H4 (cell line): Measurements from ENCODE around the gene CFAP90. TPM values are rescaled to one million over a fixed set of nuclear protein-coding genes. Genes with fewer than 3 reads are reported as not detected.
A peak's percentile ranks its signal among the peaks of the same experiment; 100 is the strongest.

Experiments used
- DNase-seq: peaks from one replicate; pipeline ENCODE4 v3.0.0-alpha.2; 2015; ENCODE audit warnings: low spot score
- total RNA-seq: library from RNA; depleted of rRNA; stranded (reverse); fragments of >200 nt; shearing (Covaris generic); gene quantifications from 2 replicates; pipeline ENCODE4 v1.2.3, GENCODE V29; 2014; rRNA removed

CFAP90 gene, protein sequence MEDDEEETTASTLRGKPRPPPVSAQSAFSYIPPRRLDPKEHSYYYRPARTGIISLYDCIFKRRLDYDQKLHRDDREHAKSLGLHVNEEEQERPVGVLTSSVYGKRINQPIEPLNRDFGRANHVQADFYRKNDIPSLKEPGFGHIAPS
- total RNA-seq, result not detected in 2 replicates

DNA sequence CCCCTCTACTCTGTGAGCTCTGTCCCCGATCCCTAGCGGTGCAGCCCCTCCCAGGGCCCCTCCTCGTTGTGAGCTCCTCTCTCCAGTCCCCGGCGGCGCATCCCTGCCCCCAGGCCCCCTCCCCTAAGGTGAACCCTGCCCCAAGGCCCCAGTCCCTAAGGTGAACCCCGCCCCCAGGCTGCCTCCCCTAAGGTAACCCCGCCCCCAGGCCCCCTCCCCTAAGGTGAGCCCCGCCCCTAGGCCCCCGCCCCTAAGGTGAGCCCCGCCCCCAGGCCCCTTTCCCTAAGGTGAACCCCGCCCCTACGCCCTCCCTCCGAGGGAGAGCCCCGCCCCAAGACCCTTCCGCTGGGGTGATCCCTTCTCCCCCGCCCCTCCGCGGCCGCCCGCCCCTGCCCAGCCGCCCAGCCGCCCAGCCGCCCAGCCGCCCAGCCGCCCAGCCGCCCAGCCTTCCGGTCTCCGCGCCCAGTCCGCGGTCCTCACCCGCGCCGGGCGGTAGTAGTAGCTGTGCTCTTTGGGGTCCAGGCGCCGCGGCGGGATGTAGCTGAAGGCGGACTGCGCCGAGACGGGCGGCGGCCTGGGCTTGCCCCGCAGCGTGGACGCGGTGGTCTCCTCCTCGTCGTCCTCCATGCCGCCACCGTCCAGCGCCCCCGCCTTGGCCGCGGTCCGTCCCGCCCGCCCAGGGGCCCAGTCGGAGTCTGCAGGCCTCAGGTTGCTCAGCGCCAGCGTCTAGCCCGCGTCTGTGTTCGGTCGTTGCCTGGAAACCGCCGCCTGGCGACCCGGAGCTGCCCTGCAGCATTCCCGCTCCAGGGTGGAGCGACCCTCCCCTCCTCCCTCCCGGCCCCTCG is at the start of gene CFAP90:
CFAP90 (minus strand) TSS at position 739 of the 845 bp plus-strand sequence; CDS start at position 627, 112 bp downstream.
- DNase-seq, result no peak

DNA sequence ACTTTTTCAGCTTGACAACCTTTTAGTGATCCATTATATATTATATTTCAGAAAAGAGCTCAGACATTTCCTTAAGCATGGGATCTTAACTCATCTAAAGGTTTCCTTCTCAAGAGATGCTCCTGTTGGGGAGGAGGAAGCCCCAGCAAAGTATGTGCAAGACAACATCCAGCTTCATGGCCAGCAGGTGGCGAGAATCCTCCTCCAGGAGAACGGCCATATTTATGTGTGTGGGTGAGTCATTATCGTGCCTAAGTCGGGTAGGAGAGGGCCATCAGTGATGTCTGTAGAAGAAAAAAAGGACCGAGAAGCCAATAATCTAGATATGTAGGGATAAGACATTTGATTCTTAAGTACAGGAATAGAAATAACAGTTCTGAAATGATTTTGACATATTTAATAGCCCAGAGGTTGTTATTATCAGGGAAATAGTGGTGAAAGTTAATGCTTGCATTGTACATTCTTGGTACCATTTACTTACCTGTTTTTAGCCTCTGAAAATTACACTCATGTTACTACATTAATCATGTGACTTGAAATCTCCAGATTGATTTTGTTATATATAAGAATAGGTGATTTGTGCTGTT is 46.2 kb upstream of the CFAP90 start:
- peak; percentile 86 for DNase-seq

DNA sequence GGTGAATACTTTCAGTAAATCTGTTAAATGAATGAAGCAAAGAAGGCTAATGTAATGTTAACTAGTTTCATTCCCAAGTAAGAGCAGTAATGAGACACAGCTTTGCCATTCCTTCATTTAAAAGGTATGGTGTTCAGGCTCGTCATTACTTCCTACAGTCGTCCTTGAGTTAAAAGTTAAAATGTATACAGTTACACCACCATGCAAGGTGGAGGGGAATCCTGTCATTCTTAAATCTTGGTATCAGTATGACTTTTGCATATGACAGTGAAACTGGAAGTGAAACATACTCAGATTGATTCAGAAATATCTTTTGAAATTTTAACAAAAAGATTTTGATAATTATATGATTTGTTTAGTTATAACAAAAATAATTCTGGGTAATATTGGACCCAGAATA is 43.9 kb upstream of the CFAP90 start:
- no peak for DNase-seq

DNA sequence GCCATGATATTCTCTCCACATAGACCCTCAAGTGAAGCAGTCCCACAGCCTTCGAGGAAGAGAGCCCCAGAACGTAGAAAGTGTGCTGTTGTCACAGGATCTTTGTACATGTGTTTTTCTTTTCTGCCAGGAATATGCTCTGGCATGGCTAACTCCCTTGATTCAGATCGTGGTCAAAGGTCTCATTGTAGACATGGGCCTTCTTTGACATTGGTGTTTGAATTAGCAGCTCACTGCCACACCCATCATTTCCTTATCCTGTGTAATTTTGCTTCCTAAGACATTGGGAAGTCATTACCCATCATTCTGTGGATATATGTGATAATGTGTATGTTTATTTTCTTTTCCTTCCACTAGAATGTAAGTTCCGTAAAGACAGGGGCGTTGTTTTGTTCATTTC is 43.5 kb upstream of the CFAP90 start:
- DNase-seq, result no peak

GRCh38 chr5:7888901-7889300 is 38.0 kb upstream of the CFAP90 start:
- no peak for DNase-seq

GRCh38 chr5:7886849-7887475 is 36.0 kb upstream of the CFAP90 start:
- DNase-seq, result peak; percentile 42

DNA sequence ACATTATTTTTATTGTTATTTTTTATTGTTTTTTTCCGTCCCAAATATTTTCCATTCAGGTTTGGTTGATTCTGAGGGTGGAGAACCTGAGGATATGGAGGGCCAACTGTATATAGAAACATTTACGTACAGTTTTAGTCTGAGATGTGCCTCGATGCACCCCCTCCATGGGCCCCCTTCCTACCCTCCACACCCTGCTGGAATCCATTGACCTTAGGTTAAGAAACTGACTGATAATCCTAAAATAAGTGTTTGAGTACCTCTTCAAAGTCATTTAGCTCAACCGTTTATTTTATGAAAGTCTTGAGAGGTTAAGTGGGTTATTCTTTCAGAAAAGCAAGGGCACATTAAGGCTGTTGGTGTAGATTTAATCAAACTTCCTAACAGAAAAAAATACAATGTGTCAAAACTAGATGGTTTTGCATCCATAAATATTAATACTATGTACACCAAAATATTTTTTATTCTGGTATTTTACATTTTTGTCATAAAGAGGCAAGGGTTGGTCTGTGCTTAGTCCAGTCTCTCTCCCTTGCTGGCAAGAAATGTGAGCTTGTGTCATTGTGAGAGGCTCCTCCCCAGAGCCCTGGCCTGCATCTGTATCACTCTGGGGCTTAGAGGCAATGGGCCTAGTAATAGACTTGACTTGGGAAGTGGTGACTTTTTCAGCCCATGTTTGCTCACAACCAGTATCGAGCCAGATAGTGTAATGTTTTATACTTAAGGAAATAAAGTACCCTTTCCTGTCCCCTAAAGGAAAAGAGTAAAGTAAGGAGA is 33.7 kb upstream of the CFAP90 start:
- no peak for DNase-seq

- DNase-seq, result no peak
These were observed 32.0 kb upstream of the CFAP90 start for GRCh38 chr5:7882926-7883325.

DNA sequence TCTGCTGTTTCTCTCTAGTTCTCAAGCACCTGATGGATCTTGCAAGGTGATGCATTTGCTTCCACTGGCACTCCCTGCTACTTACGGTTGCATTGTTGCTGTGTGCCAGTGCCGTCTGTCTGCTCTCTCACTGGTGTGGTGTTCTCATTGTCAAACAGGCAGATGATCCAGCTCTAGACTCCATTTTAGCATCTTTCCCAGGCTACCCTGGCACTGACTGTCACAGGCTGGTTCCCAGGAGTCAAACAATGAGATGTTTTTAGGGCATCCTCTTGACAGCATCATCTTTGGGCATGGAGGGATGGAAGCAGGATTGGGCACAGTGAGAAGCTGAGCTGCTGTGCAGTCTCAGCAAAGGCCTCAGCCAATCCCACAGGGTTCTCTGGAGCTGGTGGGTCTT is 30.9 kb upstream of the CFAP90 start:
- DNase-seq, result no peak

GRCh38 chr5:7881091-7881490 is 30.2 kb upstream of the CFAP90 start:
- DNase-seq, result no peak

GRCh38 chr5:7878381-7878873 is 27.5 kb upstream of the CFAP90 start:
- DNase-seq, result no peak

GRCh38 chr5:7877851-7878250 is 26.9 kb upstream of the CFAP90 start:
- no peak for DNase-seq

- DNase-seq, result peak; percentile 40
These were observed 25.9 kb upstream of the CFAP90 start for GRCh38 chr5:7876867-7877266.

GRCh38 chr5:7875151-7875550 is 24.2 kb upstream of the CFAP90 start:
- DNase-seq, result no peak

GRCh38 chr5:7874639-7875038 is 23.7 kb upstream of the CFAP90 start:
- no peak for DNase-seq

- no peak for DNase-seq
These were observed 22.3 kb upstream of the CFAP90 start for GRCh38 chr5:7873216-7873615.

- no peak for DNase-seq
These were observed 21.7 kb upstream of the CFAP90 start for GRCh38 chr5:7872517-7873130.

DNA sequence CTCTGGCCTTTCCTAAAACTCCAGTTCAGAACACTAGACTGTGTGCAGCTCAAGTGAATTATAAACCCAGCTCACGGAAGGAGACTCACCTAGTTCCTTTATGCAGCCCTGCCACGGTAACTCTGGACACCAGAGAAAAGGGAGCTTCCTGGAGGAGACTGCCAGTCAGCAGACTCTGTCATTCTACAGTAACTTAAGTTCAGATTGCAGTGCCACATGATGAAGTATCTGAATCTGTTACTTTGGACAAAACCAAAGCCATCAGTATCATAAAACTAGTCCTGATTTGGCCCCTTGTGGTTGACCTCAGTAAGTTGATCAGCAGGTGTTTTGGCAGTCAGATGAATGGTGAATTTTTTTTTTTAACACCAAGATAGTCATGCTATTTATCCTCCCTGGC is 20.7 kb upstream of the CFAP90 start:
- no peak for DNase-seq

DNA sequence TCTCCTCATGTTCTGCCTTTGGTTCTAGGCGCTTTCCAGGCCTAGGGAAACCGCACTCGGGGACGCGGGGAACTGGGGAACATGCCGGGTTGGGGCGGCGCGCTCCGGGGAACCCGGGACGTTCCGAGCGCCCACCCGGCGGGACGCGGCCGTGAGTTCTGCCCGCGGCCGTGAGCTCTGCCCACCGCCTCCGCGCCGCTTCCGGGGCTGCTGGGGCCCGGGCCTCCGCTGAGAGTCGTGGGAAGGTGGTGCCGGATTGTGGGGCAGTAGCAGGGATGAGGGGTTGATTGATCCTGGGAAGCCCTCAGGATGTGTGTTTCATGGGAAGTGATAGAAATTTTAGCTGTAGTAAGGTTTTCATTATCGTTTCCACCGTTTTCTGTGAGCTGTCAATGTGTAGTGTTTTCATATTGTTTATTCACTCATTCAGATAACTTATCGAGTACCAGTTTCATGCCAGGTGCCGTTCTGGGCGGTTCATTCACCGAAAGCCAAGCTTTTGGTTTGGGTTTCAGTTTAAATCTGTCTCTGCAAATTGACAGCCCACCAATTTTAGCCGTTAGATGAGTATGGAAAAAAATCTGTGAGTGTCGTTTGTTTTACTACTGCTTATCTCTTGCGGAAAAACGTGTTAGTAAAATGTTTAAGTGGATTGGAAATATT is 18.7 kb upstream of the CFAP90 start:
- no peak for DNase-seq

- DNase-seq, result peak; percentile 94
These were observed 18.0 kb upstream of the CFAP90 start, which contains the start of the genes FASTKD3 and MTRR for GRCh38 chr5:7868773-7869473. TSS of gene FASTKD3 (minus strand) at chr5:7869031. CDS start at chr5:7868083, 948 bp downstream. TSS of gene MTRR (plus strand) at chr5:7869148. CDS start at chr5:7870795, 1,647 bp downstream.
